Effector memory CD4-positive, alpha-beta T cell (primary cell): ENCODE results near the gene ERBB4.

ENCODE experiments used
- DNase-seq, 3 donors: peaks; one replicate each; pipeline ENCODE4 v3.0.0-alpha.2; 2020
- H3K27ac ChIP-seq: 2 replicates; pipeline ENCODE4 v1.7.0; 2013; ENCODE audit warnings: mild to moderate bottlenecking, low read length, moderate library complexity; ENCODE audit not compliant: insufficient read depth, poor library complexity, severe bottlenecking
- H3K27me3 ChIP-seq: replicated peaks from 2 replicates; pipeline ENCODE4 v1.7.0; 2013; ENCODE audit warnings: mild to moderate bottlenecking, low read length; ENCODE audit not compliant: insufficient read depth, control insufficient read depth, poor library complexity, severe bottlenecking
- H3K36me3 ChIP-seq: 2 replicates; pipeline ENCODE4 v1.7.0; 2013; ENCODE audit warnings: mild to moderate bottlenecking, low read length, moderate library complexity; ENCODE audit not compliant: control insufficient read depth, insufficient read depth
- H3K4me1 ChIP-seq: 2 replicates; pipeline ENCODE4 v1.7.0; 2013; ENCODE audit warnings: low read length, mild to moderate bottlenecking; ENCODE audit not compliant: control insufficient read depth, insufficient read depth, poor library complexity, severe bottlenecking
- H3K4me3 ChIP-seq: 2 replicates; pipeline ENCODE4 v1.7.0; 2013; ENCODE audit warnings: low read length, low read depth, mild to moderate bottlenecking; ENCODE audit not compliant: insufficient read depth, poor library complexity, severe bottlenecking
- H3K9me3 ChIP-seq: 2 replicates; pipeline ENCODE4 v1.7.0; 2013; ENCODE audit warnings: mild to moderate bottlenecking, low read length, moderate library complexity; ENCODE audit not compliant: control insufficient read depth

ERBB4 gene

DNA sequence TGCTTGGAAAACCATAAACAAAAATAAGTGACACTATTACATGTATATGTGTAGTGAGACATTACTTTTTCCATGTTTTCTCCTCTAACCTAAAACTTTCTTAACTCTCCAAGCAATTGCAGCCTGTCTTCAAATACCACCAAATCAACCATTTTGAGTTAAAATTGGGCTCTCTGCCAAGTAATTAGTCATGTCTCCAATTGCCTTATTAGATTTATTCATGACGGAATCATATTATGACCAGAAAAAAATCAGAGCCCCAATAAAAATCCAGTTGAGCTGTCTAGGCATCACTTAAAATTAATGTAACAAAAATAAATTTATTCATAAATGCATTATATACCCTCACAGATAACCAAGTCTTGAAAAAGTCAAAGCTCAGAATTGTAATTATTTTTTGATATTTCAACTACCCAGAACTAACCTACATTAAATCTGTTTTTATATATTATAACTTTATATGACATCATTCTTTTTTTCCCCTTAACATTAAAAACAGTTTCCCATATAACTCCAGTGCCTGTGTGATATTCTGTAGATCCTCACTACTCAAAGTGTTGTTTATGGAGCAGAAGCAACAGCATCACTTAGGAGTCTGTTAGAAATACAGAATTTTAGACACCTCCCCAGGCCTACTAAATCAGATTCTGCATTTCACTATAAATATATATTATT lies 157.0 kb downstream of the ERBB4 start:
- H3K9me3 ChIP-seq = no peaks in the 10 kb centered on the region
- no peak for DNase-seq
- H3K4me1 ChIP-seq = no peaks in the 10 kb centered on the region
- H3K4me3 ChIP-seq = no peak overlapping the region
- no peaks in the 10 kb centered on the region for H3K36me3 ChIP-seq
- H3K27ac ChIP-seq = no peak overlapping the region
- no peaks in the 10 kb centered on the region for H3K27me3 ChIP-seq

DNA sequence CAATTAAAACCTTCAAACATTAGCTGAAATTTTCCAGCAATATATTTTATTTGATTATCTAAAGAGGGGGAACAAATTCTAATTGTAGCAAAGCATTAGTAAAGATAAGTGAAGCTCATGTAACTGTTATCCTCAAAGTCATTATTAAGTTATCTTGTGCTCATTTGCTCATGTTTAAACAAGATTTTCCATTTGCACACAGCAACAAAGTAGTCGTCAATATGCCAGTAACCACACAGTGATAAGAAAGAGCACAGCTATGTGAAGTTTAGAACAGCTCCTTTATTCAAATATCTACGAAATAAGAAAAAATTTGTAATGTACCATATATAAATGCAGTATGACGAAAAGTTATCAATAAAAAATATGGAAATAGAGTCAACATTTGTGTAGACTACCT lies 159.5 kb downstream of the ERBB4 start:
- no peaks in the 10 kb centered on the region for H3K36me3 ChIP-seq

GRCh38 chr2:212367431-212367830 lies 171.2 kb downstream of the ERBB4 start:
- no peaks in the 10 kb centered on the region for H3K27me3 ChIP-seq
- no peaks in the 10 kb centered on the region for H3K36me3 ChIP-seq
- no peaks in the 10 kb centered on the region for H3K9me3 ChIP-seq
- DNase-seq = no peak
- no peak overlapping the region for H3K27ac ChIP-seq
- H3K4me1 ChIP-seq = no peaks in the 10 kb centered on the region
- H3K4me3 ChIP-seq = no peak overlapping the region

More for the DNA sequence above, 159.5 kb downstream of the ERBB4 start:
- no peaks in the 10 kb centered on the region for H3K4me1 ChIP-seq
- no peaks in the 10 kb centered on the region for H3K27me3 ChIP-seq
- H3K27ac ChIP-seq = no peak overlapping the region
- no peaks in the 10 kb centered on the region for H3K9me3 ChIP-seq
- DNase-seq = no peak
- no peak overlapping the region for H3K4me3 ChIP-seq

GRCh38 chr2:212364112-212364985 lies 174.3 kb downstream of the ERBB4 start:
- Histone ChIP-seq H3K27ac (no peak overlapping the region), H3K9me3 (no peaks in the 10 kb centered on the region), H3K4me1 (no peaks in the 10 kb centered on the region), H3K4me3 (no peak overlapping the region), H3K27me3 (no peaks in the 10 kb centered on the region), H3K36me3 (no peaks in the 10 kb centered on the region)
- DNase-seq = no peak

DNA sequence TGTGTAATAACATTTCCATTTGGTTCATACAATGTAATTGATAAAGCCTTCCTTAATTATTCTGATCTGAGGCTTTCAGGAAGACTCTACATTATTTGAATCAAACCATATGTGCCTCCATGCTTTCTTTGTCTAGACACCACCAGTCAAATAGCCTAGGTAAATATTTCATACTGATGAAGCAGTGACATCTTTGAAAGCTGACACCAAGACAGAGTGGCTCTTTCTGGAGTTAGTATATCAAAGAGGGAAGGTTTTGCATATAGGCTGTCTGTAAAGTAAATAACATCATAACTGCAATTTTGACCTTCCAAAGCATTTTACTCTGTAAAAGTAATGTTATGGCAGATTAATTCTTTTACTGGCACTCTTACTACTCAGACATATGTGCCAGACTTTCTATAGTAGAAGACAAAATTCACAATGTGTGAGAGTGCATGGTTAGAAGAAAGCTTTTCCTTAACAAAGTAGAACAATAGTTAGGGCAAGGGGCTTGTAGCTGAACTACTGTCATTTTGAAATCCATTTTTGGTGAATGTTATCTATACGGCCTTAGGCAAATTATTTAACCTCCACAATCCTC lies 177.3 kb downstream of the ERBB4 start:
- H3K9me3 ChIP-seq = no peaks in the 10 kb centered on the region
- DNase-seq = no peak
- no peaks in the 10 kb centered on the region for H3K4me1 ChIP-seq
- no peak overlapping the region for H3K27ac ChIP-seq
- no peak overlapping the region for H3K4me3 ChIP-seq
- H3K27me3 ChIP-seq = no peaks in the 10 kb centered on the region
- no peaks in the 10 kb centered on the region for H3K36me3 ChIP-seq

DNA sequence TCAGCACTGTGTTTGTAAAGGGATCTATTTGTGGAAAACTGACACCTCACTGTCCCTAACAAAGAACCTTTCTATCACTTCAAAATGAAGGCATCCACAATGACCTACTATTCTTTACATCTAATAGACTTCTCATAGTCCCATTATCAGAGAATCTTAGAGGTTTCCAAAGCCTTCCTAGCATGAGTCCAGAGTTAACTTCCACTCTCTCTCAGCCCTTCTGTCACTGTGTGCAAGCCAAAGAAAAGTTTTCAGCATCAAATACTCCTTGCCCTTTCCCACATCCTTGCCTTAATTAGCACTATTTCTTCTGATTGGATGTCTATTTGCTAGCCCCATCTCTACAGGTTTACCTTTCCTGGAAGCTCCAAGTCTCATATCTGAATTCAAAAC lies 178.5 kb downstream of the ERBB4 start:
- no peaks in the 10 kb centered on the region for H3K27me3 ChIP-seq

DNA sequence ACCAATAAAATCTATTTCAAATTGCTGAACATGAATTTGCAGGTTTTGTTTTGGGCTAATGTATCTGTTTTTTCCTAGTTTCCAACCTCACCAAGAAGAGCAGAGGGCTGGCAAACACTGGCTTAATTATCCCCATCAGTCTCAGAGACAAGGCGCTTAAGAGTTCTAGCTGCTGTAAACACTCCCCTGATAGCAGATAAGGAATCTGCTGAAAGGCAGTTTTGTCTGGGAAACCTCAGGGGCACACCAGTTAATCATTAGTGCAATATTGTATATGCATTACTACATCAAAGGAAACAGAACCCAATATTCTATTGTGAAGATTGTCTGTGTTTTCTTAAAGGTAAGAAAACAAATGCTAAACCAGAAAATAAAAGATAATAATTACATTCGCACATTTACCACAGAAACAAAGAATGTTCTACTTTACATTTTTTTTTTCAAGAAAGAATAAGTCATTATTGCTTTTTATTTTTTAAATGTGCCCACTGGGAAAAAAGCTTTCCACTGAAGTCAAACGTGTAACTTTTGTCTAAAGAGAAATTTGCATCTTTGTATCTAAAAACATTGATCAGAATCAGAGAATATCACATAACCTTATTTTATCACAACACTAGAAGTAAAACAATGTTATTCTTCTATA lies 179.1 kb downstream of the ERBB4 start:
- Histone ChIP-seq H3K27ac (no peak overlapping the region), H3K9me3 (no peaks in the 10 kb centered on the region), H3K4me1 (no peaks in the 10 kb centered on the region), H3K4me3 (no peak overlapping the region), H3K36me3 (no peaks in the 10 kb centered on the region), H3K27me3 (no peaks in the 10 kb centered on the region)
- DNase-seq = no peak

More for the DNA sequence above, 178.5 kb downstream of the ERBB4 start:
- Histone ChIP-seq H3K9me3 (no peaks in the 10 kb centered on the region), H3K27ac (no peak overlapping the region), H3K4me3 (no peak overlapping the region), H3K36me3 (no peaks in the 10 kb centered on the region), H3K4me1 (no peaks in the 10 kb centered on the region)
- DNase-seq = no peak

GRCh38 chr2:212357606-212358005 lies 181.0 kb downstream of the ERBB4 start:
- no peaks in the 10 kb centered on the region for H3K27me3 ChIP-seq
- no peak for DNase-seq
- H3K36me3 ChIP-seq = no peaks in the 10 kb centered on the region
- no peaks in the 10 kb centered on the region for H3K9me3 ChIP-seq
- H3K4me1 ChIP-seq = no peaks in the 10 kb centered on the region
- H3K27ac ChIP-seq = no peak overlapping the region
- H3K4me3 ChIP-seq = no peak overlapping the region

DNA sequence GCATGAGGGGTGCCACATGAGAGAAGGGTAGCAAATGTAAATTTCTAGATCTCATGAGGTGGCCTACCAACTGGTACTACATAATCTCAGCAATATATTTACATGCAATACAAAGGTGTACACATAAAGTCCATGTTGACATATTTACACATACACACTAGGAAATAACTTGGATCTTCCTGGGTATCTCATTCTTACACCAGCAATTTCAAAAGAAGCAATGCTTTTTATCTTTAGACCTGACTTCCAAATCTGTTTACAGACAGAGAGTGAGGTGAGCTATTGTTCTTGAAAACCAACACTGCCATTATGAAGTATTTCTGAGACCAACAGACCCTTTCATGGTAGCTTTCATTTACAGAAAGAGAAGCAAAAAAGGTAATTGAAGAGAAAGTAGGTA lies 184.2 kb downstream of the ERBB4 start:
- no peaks in the 10 kb centered on the region for H3K4me1 ChIP-seq
- no peaks in the 10 kb centered on the region for H3K36me3 ChIP-seq

More for the DNA sequence above, 184.2 kb downstream of the ERBB4 start:
- no peak for DNase-seq
- Histone ChIP-seq H3K27ac (no peak overlapping the region), H3K9me3 (no peaks in the 10 kb centered on the region), H3K27me3 (no peaks in the 10 kb centered on the region), H3K4me3 (no peak overlapping the region)
